A549 (cell line): ENCODE data around the gene OR52B6.

Experiments used
- CBX8 ChIP-seq: fragments of 200-600 bp; sonication (generic); IDR thresholded peaks from 2 replicates; pipeline ENCODE4 v1.6.1; 2016
- CHD4 ChIP-seq: fragments of 200-600 bp; sonication (generic); IDR thresholded peaks from 2 replicates; pipeline ENCODE4 v1.6.1; 2016; ENCODE audit warnings: antibody characterized with exemption, mild to moderate bottlenecking, borderline replicate concordance
- CTCF ChIP-seq: fragments of >200 bp; sonication (Bioruptor Twin); formaldehyde crosslinking; IDR thresholded peaks from 3 replicates; pipeline ENCODE4 v1.5.1; 2016
- ELK1 ChIP-seq: fragments of 150-350 bp; IDR thresholded peaks from 2 replicates; pipeline ENCODE4 v1.6.1; 2014; ENCODE audit warnings: low read depth, mild to moderate bottlenecking, low read length
- MAFK ChIP-seq: fragments of 450-650 bp; IDR thresholded peaks from 2 replicates; pipeline ENCODE4 v1.6.1; 2014; ENCODE audit not compliant: partially characterized antibody
- POLR2A ChIP-seq: IDR thresholded peaks from 2 replicates; pipeline ENCODE4 v1.6.1; 2012; ENCODE audit warnings: mild to moderate bottlenecking, low read length

GRCh38 chr11:5557751-5558150, 22.9 kb upstream of the OR52B6 start:
- TF ChIP-seq CTCF (no peak), ELK1 (no peak), CHD4 (no peak), POLR2A (no peak), MAFK (no peak), CBX8 (no peak)
